Measurements from ENCODE around the gene SORT1.
"Not testable (repeated sequence)": the region's sequence is repeated elsewhere in the genome, so short reads cannot be mapped to it uniquely, and the experiment has no call there.

SORT1 gene

DNA sequence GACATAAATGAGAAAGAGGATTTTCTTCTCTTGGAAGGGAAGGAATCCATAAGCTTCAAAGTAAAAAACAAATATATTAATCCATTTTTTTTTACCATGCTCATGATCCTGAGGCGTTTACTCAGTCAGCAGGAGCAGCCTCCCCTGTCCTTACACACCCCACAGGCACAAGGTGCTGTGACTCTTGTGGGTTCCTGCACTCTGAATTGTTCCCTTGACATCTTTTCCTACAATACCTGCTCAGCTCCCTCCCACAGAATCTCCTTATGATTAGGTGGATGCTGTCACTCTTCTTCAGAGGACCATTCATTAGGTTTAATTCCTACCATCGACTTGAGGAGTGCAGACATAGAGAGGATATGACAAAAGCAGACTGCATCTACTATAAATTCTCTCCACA, 104.7 kb downstream of the SORT1 start:
- no peak overlapping the region for H3K4me3 ChIP-seq (ENCODE audit: low read length in 2 of 2)
- H3K27me3 ChIP-seq (ENCODE audit: control insufficient read depth in 2 of 2, insufficient read depth in 2 of 2, low read length in 2 of 2) = peaks cover 0 to 3% of the 10 kb centered on the region in 2 donors
- no peak overlapping the region for H3K9ac ChIP-seq (ENCODE audit: low read depth in 1 of 2, low read length in 2 of 2)

DNA sequence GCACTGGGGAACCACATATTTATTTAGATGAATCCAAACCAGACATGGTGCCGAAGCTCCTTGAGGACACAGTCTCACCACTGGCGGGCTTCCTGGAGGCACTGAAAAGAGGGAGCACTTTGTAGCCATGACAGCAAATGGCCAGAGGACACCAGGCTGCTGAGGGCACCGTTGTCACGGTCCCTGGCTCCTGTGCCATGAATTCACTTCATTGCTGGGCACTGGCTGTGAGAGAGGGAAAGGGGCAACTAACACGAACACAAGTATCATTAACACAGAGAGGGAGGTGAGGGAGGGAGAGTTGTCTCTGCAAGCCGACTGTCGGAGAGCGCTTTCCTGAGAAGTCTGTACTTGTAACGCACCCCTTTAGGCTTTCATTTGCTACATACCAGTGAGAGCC, 105.4 kb downstream of the SORT1 start:
- no peaks in the 10 kb centered on the region for H3K36me3 ChIP-seq (ENCODE audit: control insufficient read depth in 2 of 2, insufficient read depth in 2 of 2, low read length in 2 of 2)
- H3K4me1 ChIP-seq (ENCODE audit: control insufficient read depth in 2 of 2, insufficient read depth in 2 of 2, low read length in 2 of 2) = no peaks in the 10 kb centered on the region
- no peak overlapping the region for H3K4me3 ChIP-seq (ENCODE audit: low read length in 2 of 2)
- H3K27ac ChIP-seq (ENCODE audit: low read depth in 2 of 2, low read length in 2 of 2) = no peak overlapping the region
- no peaks in the 10 kb centered on the region for H3K27me3 ChIP-seq (ENCODE audit: control insufficient read depth in 2 of 2, insufficient read depth in 2 of 2, low read length in 2 of 2)
- no peak overlapping the region for H3K9ac ChIP-seq (ENCODE audit: low read depth in 1 of 2, low read length in 2 of 2)
- H3K9me3 ChIP-seq (ENCODE audit: control insufficient read depth in 2 of 2, low read length in 2 of 2) = no peaks in the 10 kb centered on the region

More for the DNA sequence above, 104.7 kb downstream of the SORT1 start:
- Histone ChIP-seq H3K36me3 (ENCODE audit: control insufficient read depth in 2 of 2, insufficient read depth in 2 of 2, low read length in 2 of 2) (no peaks in the 10 kb centered on the region), H3K4me1 (ENCODE audit: control insufficient read depth in 2 of 2, insufficient read depth in 2 of 2, low read length in 2 of 2) (no peaks in the 10 kb centered on the region), H3K9me3 (ENCODE audit: control insufficient read depth in 2 of 2, low read length in 2 of 2) (no peaks in the 10 kb centered on the region), H3K27ac (ENCODE audit: low read depth in 2 of 2, low read length in 2 of 2) (no peak overlapping the region)

DNA sequence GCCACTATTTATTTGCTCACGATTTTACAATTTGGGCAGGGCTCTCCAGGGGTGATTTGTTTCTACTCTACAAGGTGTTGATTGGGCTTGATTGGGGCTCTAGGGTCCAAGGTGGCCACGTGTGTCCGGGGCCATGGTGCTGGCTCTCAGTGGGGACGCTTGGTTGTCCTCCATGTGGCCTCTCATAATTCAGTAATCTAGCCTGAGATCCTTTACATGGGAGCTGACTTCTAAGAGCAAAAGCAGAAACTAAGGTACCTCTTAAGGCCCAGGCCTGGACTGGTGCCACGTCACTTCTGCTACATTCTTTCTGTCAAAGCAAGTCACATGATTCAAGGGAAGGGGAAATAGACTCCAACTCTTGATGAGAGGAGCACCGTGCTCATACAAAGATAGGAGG, 106.7 kb downstream of the SORT1 start:
- H3K36me3 ChIP-seq (ENCODE audit: control insufficient read depth in 2 of 2, insufficient read depth in 2 of 2, low read length in 2 of 2) = no peaks in the 10 kb centered on the region
- H3K9me3 ChIP-seq (ENCODE audit: control insufficient read depth in 2 of 2, low read length in 2 of 2) = no peaks in the 10 kb centered on the region
- no peaks in the 10 kb centered on the region for H3K4me1 ChIP-seq (ENCODE audit: control insufficient read depth in 2 of 2, insufficient read depth in 2 of 2, low read length in 2 of 2)
- H3K27ac ChIP-seq (ENCODE audit: low read depth in 2 of 2, low read length in 2 of 2) = no peak overlapping the region
- H3K9ac ChIP-seq (ENCODE audit: low read depth in 1 of 2, low read length in 2 of 2) = no peak overlapping the region
- H3K27me3 ChIP-seq (ENCODE audit: control insufficient read depth in 2 of 2, insufficient read depth in 2 of 2, low read length in 2 of 2) = no peaks in the 10 kb centered on the region
- H3K4me3 ChIP-seq (ENCODE audit: low read length in 2 of 2) = no peak overlapping the region

DNA sequence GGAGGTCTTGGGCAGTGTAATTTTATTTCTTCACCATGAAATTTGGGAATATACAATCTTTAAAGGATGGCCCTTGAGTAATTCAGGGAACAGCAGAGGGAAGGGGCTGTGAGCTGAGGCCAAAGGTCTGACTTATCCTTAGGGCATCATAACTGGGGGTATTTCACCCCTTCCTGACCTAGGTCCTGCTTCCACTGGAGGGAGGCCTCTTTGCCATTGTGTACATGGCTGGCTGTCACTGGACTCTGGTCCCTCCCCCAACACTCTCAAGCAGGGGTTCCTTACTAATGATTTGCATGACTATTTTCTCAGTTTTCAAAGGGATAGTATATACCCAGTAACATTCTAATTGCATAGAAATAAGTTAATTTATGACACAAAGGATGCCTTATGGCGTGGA, 107.6 kb downstream of the SORT1 start:
- no peaks in the 10 kb centered on the region for H3K36me3 ChIP-seq (ENCODE audit: control insufficient read depth in 2 of 2, insufficient read depth in 2 of 2, low read length in 2 of 2)
- H3K4me3 ChIP-seq (ENCODE audit: low read length in 2 of 2) = no peak overlapping the region
- no peak overlapping the region for H3K27ac ChIP-seq (ENCODE audit: low read depth in 2 of 2, low read length in 2 of 2)
- H3K9ac ChIP-seq (ENCODE audit: low read depth in 1 of 2, low read length in 2 of 2) = no peak overlapping the region
- no peaks in the 10 kb centered on the region for H3K4me1 ChIP-seq (ENCODE audit: control insufficient read depth in 2 of 2, insufficient read depth in 2 of 2, low read length in 2 of 2)
- H3K27me3 ChIP-seq (ENCODE audit: control insufficient read depth in 2 of 2, insufficient read depth in 2 of 2, low read length in 2 of 2) = no peaks in the 10 kb centered on the region
- no peaks in the 10 kb centered on the region for H3K9me3 ChIP-seq (ENCODE audit: control insufficient read depth in 2 of 2, low read length in 2 of 2)

GRCh38 chr1:109286762-109287161, 111.0 kb downstream of the SORT1 start:
- H3K36me3 ChIP-seq (ENCODE audit: control insufficient read depth in 2 of 2, insufficient read depth in 2 of 2, low read length in 2 of 2); H3K9me3 ChIP-seq (ENCODE audit: control insufficient read depth in 2 of 2, low read length in 2 of 2); H3K27me3 ChIP-seq (ENCODE audit: control insufficient read depth in 2 of 2, insufficient read depth in 2 of 2, low read length in 2 of 2); H3K27ac ChIP-seq (ENCODE audit: low read depth in 2 of 2, low read length in 2 of 2); H3K4me3 ChIP-seq (ENCODE audit: low read length in 2 of 2); H3K9ac ChIP-seq (ENCODE audit: low read depth in 1 of 2, low read length in 2 of 2): not testable (repeated sequence)
- H3K4me1 ChIP-seq (ENCODE audit: control insufficient read depth in 2 of 2, insufficient read depth in 2 of 2, low read length in 2 of 2) = peaks cover 15 to 17% of the 10 kb centered on the region in 2 donors

DNA sequence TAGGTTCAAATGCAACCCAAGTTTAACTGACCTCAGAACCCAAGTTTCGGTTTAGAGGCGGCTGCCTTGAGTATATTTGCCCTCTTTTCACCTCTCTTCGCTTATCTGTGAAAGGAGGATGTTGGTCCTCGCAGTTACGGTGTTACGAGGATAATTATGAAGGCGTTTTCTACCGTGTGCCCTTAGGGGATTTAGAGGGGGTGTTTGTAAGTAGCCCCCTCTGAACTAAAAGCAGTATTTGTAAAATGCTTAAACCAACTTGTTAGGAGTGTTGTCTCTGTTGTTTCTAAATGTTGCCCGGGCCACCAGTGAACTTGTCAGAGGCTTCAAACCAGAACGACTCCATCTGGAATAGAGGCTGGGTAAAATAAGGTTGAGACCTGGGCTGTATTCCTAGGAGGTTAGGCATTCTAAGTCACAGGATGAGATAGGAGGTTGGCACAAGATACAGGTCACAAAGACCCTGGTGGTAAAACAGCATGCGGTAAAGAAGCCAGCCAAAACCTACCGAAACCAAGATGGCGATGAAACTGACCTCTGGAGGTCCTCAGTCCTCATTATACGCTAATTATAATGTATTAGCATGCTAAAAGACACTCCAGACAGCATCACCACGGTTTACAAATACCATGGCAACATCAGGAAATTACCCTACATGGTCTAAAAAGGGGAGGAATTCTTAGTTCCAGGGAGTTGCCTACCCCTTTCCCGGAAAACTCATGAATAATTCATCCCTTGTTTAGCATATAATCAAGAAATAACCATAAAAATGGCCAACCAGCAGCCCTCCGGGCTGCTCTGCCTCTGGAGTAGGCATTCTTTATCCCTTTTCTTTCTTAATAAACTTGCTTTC, 113.7 kb downstream of the SORT1 start:
- peak overlapping the region; percentile 82 to 86 for H3K27ac ChIP-seq (ENCODE audit: low read depth in 2 of 2, low read length in 2 of 2)
- H3K4me3 ChIP-seq (ENCODE audit: low read length in 2 of 2) = peak overlapping the region; percentile 85 to 90
- no peaks in the 10 kb centered on the region for H3K36me3 ChIP-seq (ENCODE audit: control insufficient read depth in 2 of 2, insufficient read depth in 2 of 2, low read length in 2 of 2)
- no peaks in the 10 kb centered on the region for H3K9me3 ChIP-seq (ENCODE audit: control insufficient read depth in 2 of 2, low read length in 2 of 2)
- peaks cover 15 to 17% of the 10 kb centered on the region in 2 donors for H3K4me1 ChIP-seq (ENCODE audit: control insufficient read depth in 2 of 2, insufficient read depth in 2 of 2, low read length in 2 of 2)
- H3K9ac ChIP-seq (ENCODE audit: low read depth in 1 of 2, low read length in 2 of 2) = peak overlapping the region; percentile 82 to 83
- no peaks in the 10 kb centered on the region for H3K27me3 ChIP-seq (ENCODE audit: control insufficient read depth in 2 of 2, insufficient read depth in 2 of 2, low read length in 2 of 2)

DNA sequence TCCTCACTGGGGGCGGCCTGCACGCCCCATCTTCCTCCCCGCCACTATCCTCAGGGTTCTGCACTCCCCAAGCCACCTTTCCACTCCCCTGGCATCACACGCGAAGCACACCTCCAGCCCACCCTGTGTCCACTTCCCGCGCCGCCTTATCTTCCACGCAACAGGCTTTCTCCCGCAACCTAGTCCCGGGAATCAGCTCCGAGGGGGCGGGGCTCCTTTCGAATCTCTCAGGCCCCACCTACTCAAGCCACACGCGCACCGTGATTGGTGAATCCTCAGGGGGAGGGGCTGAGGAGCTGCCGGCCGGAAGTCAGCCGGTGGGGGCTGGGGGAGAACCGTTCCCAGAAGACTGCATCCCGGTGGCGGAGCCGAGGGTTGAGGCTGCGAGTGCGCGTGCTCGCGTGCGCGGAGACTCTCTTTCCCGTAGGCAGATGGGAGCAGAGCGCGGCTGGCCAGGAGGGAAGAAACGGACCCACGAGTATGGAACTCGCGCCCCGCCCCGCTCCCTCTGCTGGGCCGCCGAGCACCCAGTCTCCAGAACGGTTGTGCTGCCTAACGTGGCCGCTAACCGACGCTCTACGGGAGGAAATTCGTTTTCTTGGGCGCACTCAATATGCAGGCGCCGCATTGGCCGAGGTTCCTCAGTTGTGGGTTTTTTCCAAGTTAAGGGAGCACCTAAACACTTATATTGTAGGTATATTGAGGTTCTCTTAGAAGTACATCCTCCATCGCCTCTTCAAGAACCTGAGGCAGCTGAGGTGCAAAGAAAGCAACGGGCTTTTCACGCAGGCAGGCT, 114.6 kb downstream of the SORT1 start, which contains the start of gene PSRC1:
Gene PSRC1 (minus strand): TSS at position 194 of the 796 bp plus-strand sequence.
- H3K4me3 ChIP-seq (ENCODE audit: low read length in 2 of 2) = peak within 1 kb of the TSS; percentile 85 to 90
- H3K4me1 ChIP-seq (ENCODE audit: control insufficient read depth in 2 of 2, insufficient read depth in 2 of 2, low read length in 2 of 2) = peaks cover 15 to 17% of the 10 kb centered on the region in 2 donors
- H3K27ac ChIP-seq (ENCODE audit: low read depth in 2 of 2, low read length in 2 of 2) = peak within 1 kb of the TSS; percentile 82 to 86
- no peaks in the 10 kb centered on the region for H3K9me3 ChIP-seq (ENCODE audit: control insufficient read depth in 2 of 2, low read length in 2 of 2)
- H3K9ac ChIP-seq (ENCODE audit: low read depth in 1 of 2, low read length in 2 of 2) = peak within 1 kb of the TSS; percentile 82 to 83
- H3K27me3 ChIP-seq (ENCODE audit: control insufficient read depth in 2 of 2, insufficient read depth in 2 of 2, low read length in 2 of 2) = no peaks in the 10 kb centered on the region
- H3K36me3 ChIP-seq (ENCODE audit: control insufficient read depth in 2 of 2, insufficient read depth in 2 of 2, low read length in 2 of 2) = no peaks in the 10 kb centered on the region

GRCh38 chr1:109282497-109282951, 115.2 kb downstream of the SORT1 start:
- Histone ChIP-seq H3K9ac (ENCODE audit: low read depth in 1 of 2, low read length in 2 of 2) (peak overlapping the region; percentile 52 to 82), H3K36me3 (ENCODE audit: control insufficient read depth in 2 of 2, insufficient read depth in 2 of 2, low read length in 2 of 2) (no peaks in the 10 kb centered on the region), H3K9me3 (ENCODE audit: control insufficient read depth in 2 of 2, low read length in 2 of 2) (no peaks in the 10 kb centered on the region), H3K4me3 (ENCODE audit: low read length in 2 of 2) (peak overlapping the region; percentile 85 to 90), H3K4me1 (ENCODE audit: control insufficient read depth in 2 of 2, insufficient read depth in 2 of 2, low read length in 2 of 2) (peaks cover 20 to 22% of the 10 kb centered on the region in 2 donors), H3K27ac (ENCODE audit: low read depth in 2 of 2, low read length in 2 of 2) (peak overlapping the region in 1 of 2 donors; percentile 82), H3K27me3 (ENCODE audit: control insufficient read depth in 2 of 2, insufficient read depth in 2 of 2, low read length in 2 of 2) (no peaks in the 10 kb centered on the region)

GRCh38 chr1:109281680-109282496, 115.8 kb downstream of the SORT1 start:
- peak overlapping the region in 1 of 2 donors; percentile 82 for H3K9ac ChIP-seq (ENCODE audit: low read depth in 1 of 2, low read length in 2 of 2)

More at GRCh38 chr1:109281680-109282496, 115.8 kb downstream of the SORT1 start:
- Histone ChIP-seq H3K36me3 (ENCODE audit: control insufficient read depth in 2 of 2, insufficient read depth in 2 of 2, low read length in 2 of 2) (no peaks in the 10 kb centered on the region), H3K27ac (ENCODE audit: low read depth in 2 of 2, low read length in 2 of 2) (no peak overlapping the region), H3K4me3 (ENCODE audit: low read length in 2 of 2) (peak overlapping the region; percentile 85 to 90), H3K27me3 (ENCODE audit: control insufficient read depth in 2 of 2, insufficient read depth in 2 of 2, low read length in 2 of 2) (no peaks in the 10 kb centered on the region), H3K9me3 (ENCODE audit: control insufficient read depth in 2 of 2, low read length in 2 of 2) (no peaks in the 10 kb centered on the region), H3K4me1 (ENCODE audit: control insufficient read depth in 2 of 2, insufficient read depth in 2 of 2, low read length in 2 of 2) (peaks cover 26 to 28% of the 10 kb centered on the region in 2 donors)

Data from mucosa of rectum (tissue), 2 donors.